ENCODE results near the gene ARHGAP5. TPM values are rescaled to one million over a fixed set of nuclear protein-coding genes. Genes with fewer than 3 reads are reported as not detected.

The ARHGAP5 gene
- total and polyA plus RNA-seq, 4 donors = 12.3 to 220 (median 41.2) TPM

DNA sequence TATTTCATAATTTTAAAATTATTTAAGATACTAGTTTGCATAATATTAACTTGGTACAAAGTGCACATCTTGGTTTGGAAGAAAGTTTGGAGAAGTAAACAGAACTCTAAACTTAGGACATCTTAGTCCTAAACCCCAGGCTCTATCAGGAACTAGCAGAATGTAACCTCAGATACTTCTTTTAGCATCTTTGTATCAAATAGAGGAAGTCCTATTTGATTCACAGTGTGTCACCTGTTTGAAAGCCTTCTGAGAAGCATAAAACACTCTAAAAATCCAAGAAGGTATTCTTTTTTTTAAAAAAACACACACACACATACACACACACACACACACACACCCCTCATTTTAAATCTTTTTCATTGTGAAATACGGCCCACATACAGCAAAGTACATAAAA lies 112.7 kb downstream of the ARHGAP5 start:
- Histone ChIP-seq H3K9me3 (ENCODE audit: control insufficient read depth in 4 of 4, insufficient read depth in 3 of 4, low read length in 3 of 4) (peaks cover 0 to 4% (median 2%) of the 10 kb centered on the region in 4 donors), H3K36me3 (ENCODE audit: control insufficient read depth in 4 of 4, insufficient read depth in 4 of 4, low read length in 4 of 4) (no peaks in the 10 kb centered on the region), H3K27me3 (ENCODE audit: control insufficient read depth in 3 of 3, insufficient read depth in 3 of 3, low read length in 2 of 3) (no peaks in the 10 kb centered on the region), H3K4me1 (ENCODE audit: control insufficient read depth in 5 of 5, insufficient read depth in 5 of 5, low read length in 5 of 5) (peaks cover 0 to 2% (median 0%) of the 10 kb centered on the region in 5 donors), H3K27ac (ENCODE audit: low read depth in 1 of 2, low read length in 1 of 2) (no peak overlapping the region), H3K4me3 (no peak overlapping the region), H3K9ac (ENCODE audit: insufficient read depth in 1 of 2, low read length in 2 of 2) (no peak overlapping the region)
- WGBS, 2 donors = 69 to 79% methylated on average over 1 of the region's 1 CpG
- no peak for DNase-seq
- no peak for ATAC-seq (ENCODE audit: insufficient read depth, low FRiP score)
- TF ChIP-seq, protein P1, sequence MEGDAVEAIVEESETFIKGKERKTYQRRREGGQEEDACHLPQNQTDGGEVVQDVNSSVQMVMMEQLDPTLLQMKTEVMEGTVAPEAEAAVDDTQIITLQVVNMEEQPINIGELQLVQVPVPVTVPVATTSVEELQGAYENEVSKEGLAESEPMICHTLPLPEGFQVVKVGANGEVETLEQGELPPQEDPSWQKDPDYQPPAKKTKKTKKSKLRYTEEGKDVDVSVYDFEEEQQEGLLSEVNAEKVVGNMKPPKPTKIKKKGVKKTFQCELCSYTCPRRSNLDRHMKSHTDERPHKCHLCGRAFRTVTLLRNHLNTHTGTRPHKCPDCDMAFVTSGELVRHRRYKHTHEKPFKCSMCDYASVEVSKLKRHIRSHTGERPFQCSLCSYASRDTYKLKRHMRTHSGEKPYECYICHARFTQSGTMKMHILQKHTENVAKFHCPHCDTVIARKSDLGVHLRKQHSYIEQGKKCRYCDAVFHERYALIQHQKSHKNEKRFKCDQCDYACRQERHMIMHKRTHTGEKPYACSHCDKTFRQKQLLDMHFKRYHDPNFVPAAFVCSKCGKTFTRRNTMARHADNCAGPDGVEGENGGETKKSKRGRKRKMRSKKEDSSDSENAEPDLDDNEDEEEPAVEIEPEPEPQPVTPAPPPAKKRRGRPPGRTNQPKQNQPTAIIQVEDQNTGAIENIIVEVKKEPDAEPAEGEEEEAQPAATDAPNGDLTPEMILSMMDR (IDR thresholded peaks at IDR 0.05; ENCODE audit: control extremely low read depth, extremely low read depth) = no peak

DNA sequence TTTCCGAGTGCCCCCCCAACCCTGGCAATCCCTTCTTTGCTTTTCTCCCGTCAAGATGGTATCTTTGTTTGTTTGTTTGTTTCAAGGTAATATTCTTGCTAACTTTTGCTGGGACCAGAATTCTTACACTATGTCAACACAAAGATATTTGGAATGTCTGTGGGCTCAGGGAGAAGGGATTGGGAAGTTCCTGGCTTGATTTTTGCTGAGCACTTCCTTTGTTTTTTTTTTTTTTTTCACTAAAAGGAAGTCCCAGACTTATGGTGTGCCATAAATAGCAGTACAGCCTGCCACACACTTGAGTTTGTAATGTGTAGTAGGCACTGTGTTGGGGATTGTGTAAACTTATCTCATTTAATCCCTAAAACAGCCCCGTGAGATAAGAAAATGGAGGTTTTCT lies 113.6 kb downstream of the ARHGAP5 start:
- H3K36me3 ChIP-seq (ENCODE audit: control insufficient read depth in 4 of 4, insufficient read depth in 4 of 4, low read length in 4 of 4) = no peaks in the 10 kb centered on the region
- H3K9ac ChIP-seq (ENCODE audit: insufficient read depth in 1 of 2, low read length in 2 of 2) = no peak overlapping the region
- peak in 1 of 3 donors; percentile 7 for DNase-seq
- ATAC-seq (ENCODE audit: insufficient read depth, low FRiP score) = no peak
- peaks cover 0 to 2% (median 0%) of the 10 kb centered on the region in 5 donors for H3K4me1 ChIP-seq (ENCODE audit: control insufficient read depth in 5 of 5, insufficient read depth in 5 of 5, low read length in 5 of 5)
- TF ChIP-seq, protein P1 (IDR thresholded peaks at IDR 0.05; ENCODE audit: control extremely low read depth, extremely low read depth) = no peak
- WGBS, 2 donors = 37 to 39% methylated on average over 3 of the region's 3 CpGs
- peaks cover 0 to 2% (median 0%) of the 10 kb centered on the region in 4 donors for H3K9me3 ChIP-seq (ENCODE audit: control insufficient read depth in 4 of 4, insufficient read depth in 3 of 4, low read length in 3 of 4)
- H3K27me3 ChIP-seq (ENCODE audit: control insufficient read depth in 3 of 3, insufficient read depth in 3 of 3, low read length in 2 of 3) = no peaks in the 10 kb centered on the region
- H3K4me3 ChIP-seq = no peak overlapping the region
- no peak overlapping the region for H3K27ac ChIP-seq (ENCODE audit: low read depth in 1 of 2, low read length in 1 of 2)

DNA sequence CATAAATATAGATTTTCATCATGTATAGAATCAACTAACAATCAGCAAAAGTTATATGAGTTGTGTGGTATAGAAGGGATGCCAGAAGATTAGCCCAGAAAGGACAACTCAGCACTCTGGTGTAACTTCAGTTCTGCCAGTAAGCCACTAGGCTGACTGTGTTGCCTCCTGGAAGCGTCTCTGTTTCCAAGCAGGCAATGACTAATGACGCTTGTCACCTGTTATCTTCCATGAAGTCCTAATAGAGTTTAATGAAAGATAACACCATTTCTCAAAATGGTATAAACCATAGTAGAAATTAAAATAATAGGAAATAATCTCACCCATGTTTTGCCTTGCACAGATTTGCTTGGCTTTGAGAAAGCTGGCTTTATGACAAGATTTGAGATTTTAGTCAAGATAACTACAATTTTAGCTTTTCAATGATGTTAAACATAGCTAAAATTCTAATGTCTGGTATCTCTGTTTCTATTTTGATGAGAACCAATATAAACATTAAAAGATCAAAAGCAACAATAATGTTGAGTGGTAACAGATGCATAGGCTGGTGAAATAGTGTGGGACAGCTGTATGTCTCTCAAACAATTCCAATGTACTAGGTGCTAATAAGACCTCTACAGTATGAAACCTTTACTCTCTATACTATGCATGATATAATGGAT lies 115.7 kb downstream of the ARHGAP5 start:
- no peak for DNase-seq
- H3K9ac ChIP-seq (ENCODE audit: insufficient read depth in 1 of 2, low read length in 2 of 2) = no peak overlapping the region
- H3K4me3 ChIP-seq = no peak overlapping the region
- no peaks in the 10 kb centered on the region for H3K9me3 ChIP-seq (ENCODE audit: control insufficient read depth in 4 of 4, insufficient read depth in 3 of 4, low read length in 3 of 4)
- TF ChIP-seq, protein P1 (IDR thresholded peaks at IDR 0.05; ENCODE audit: control extremely low read depth, extremely low read depth) = no peak
- no peaks in the 10 kb centered on the region for H3K4me1 ChIP-seq (ENCODE audit: control insufficient read depth in 5 of 5, insufficient read depth in 5 of 5, low read length in 5 of 5)
- H3K36me3 ChIP-seq (ENCODE audit: control insufficient read depth in 4 of 4, insufficient read depth in 4 of 4, low read length in 4 of 4) = no peaks in the 10 kb centered on the region
- 82 to 94% methylated on average over 2 of the region's 2 CpGs for WGBS, 2 donors
- H3K27me3 ChIP-seq (ENCODE audit: control insufficient read depth in 3 of 3, insufficient read depth in 3 of 3, low read length in 2 of 3) = no peaks in the 10 kb centered on the region
- H3K27ac ChIP-seq (ENCODE audit: low read depth in 1 of 2, low read length in 1 of 2) = no peak overlapping the region
- ATAC-seq (ENCODE audit: insufficient read depth, low FRiP score) = no peak

DNA sequence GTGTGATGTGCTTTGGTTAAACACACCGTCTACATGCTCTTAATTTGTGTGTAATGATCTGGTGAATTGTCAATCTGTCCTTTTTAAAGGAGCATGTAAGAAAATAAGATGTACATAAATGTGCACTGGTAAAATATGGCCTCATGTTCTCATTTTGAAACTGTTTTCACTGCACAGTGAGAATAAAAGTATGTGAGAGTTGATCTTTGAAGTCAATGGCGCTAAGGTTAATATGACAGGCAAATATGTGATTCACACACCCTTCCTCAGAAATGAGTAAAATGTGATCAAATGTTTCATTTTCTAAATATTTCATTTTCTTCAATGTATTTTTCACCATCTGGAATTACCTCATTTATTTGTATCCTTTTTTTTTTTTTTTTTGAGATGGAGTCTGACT lies 116.4 kb downstream of the ARHGAP5 start:
- Histone ChIP-seq H3K9me3 (ENCODE audit: control insufficient read depth in 4 of 4, insufficient read depth in 3 of 4, low read length in 3 of 4) (no peaks in the 10 kb centered on the region), H3K27me3 (ENCODE audit: control insufficient read depth in 3 of 3, insufficient read depth in 3 of 3, low read length in 2 of 3) (peaks cover 0 to 1% (median 0%) of the 10 kb centered on the region in 3 donors), H3K4me3 (no peak overlapping the region), H3K36me3 (ENCODE audit: control insufficient read depth in 4 of 4, insufficient read depth in 4 of 4, low read length in 4 of 4) (no peaks in the 10 kb centered on the region), H3K9ac (ENCODE audit: insufficient read depth in 1 of 2, low read length in 2 of 2) (no peak overlapping the region), H3K27ac (ENCODE audit: low read depth in 1 of 2, low read length in 1 of 2) (no peak overlapping the region), H3K4me1 (ENCODE audit: control insufficient read depth in 5 of 5, insufficient read depth in 5 of 5, low read length in 5 of 5) (no peaks in the 10 kb centered on the region)
- TF ChIP-seq, protein P1 (IDR thresholded peaks at IDR 0.05; ENCODE audit: control extremely low read depth, extremely low read depth) = no peak
- 92 to 93% methylated on average over 2 of the region's 2 CpGs for WGBS, 2 donors
- DNase-seq = no peak
- ATAC-seq (ENCODE audit: insufficient read depth, low FRiP score) = no peak

All from lung (tissue), 12 donors.